Measurements from ENCODE around the gene CDA.
A peak's percentile ranks its signal among the peaks of the same experiment; 100 is the strongest.

Gene CDA

GRCh38 chr1:20633190-20634064, 44.5 kb downstream of the CDA start, which contains the start of gene PINK1 (continued):
- TF ChIP-seq ZNF518A (tag by site-specific recombination; conservative IDR thresholded peaks at IDR 0.05; ENCODE audit: low read depth) (peak; percentile 30; the same call in 1 of the 2 replicates), ZNF416 (tag by site-specific recombination; IDR thresholded peaks at IDR 0.05) (no peak), ZNF157 (tag by site-specific recombination; IDR thresholded peaks at IDR 0.05) (no peak), ZBTB49 (tag by site-specific recombination; IDR thresholded peaks at IDR 0.05; ENCODE audit: low read depth) (no peak), ZNF677 (tag by site-specific recombination; IDR thresholded peaks at IDR 0.05) (0 out of 2 replicates have a peak, but pooled peaks have one; percentile 48), ZNF114 (tag by site-specific recombination; IDR thresholded peaks at IDR 0.05) (no peak), YY1 (tag by site-specific recombination; IDR thresholded peaks at IDR 0.05) (no peak; the same call in none of the 2 replicates), ZNF600 (tag by site-specific recombination; IDR thresholded peaks at IDR 0.05) (peak; percentile 41; the same call in 1 of the 2 replicates), ZNF138 (tag by site-specific recombination; IDR thresholded peaks at IDR 0.05; ENCODE audit: borderline replicate concordance) (no peak), ZNF488 (tag by site-specific recombination; IDR thresholded peaks at IDR 0.05) (no peak), ZNF830 (tag by site-specific recombination; IDR thresholded peaks at IDR 0.05; ENCODE audit: low read depth) (no peak), ZNF629 (tag by site-specific recombination; IDR thresholded peaks at IDR 0.05) (no peak), ZNF549 (tag by site-specific recombination; IDR thresholded peaks at IDR 0.05) (no peak), ZNF558 (tag by site-specific recombination; IDR thresholded peaks at IDR 0.05) (no peak), ZNF610 (tag by site-specific recombination; IDR thresholded peaks at IDR 0.05; ENCODE audit: borderline replicate concordance) (no peak), ZNF548 (tag by site-specific recombination; IDR thresholded peaks at IDR 0.05) (no peak), ZNF394 (tag by site-specific recombination; IDR thresholded peaks at IDR 0.05; ENCODE audit: borderline replicate concordance) (no peak), ZNF791 (tag by site-specific recombination; IDR thresholded peaks at IDR 0.05) (no peak), ZNF211 (tag by site-specific recombination; IDR thresholded peaks at IDR 0.05; ENCODE audit: low read depth) (no peak), SETDB1 (IDR thresholded peaks at IDR 0.05; ENCODE audit: insufficient read length, low read length) (no peak), ZNF311 (tag by site-specific recombination; IDR thresholded peaks at IDR 0.05; ENCODE audit: borderline replicate concordance) (no peak), ZBTB21 (tag by site-specific recombination; IDR thresholded peaks at IDR 0.05) (no peak), PBX3 (CRISPR knock-in tag; IDR thresholded peaks at IDR 0.05) (no peak), ZBTB7A (tag by site-specific recombination; IDR thresholded peaks at IDR 0.05; ENCODE audit: low read depth) (no peak), ZNF654 (tag by site-specific recombination; IDR thresholded peaks at IDR 0.05; ENCODE audit: low read depth) (peak; percentile 20)
- TF ChIP-seq, protein P1, sequence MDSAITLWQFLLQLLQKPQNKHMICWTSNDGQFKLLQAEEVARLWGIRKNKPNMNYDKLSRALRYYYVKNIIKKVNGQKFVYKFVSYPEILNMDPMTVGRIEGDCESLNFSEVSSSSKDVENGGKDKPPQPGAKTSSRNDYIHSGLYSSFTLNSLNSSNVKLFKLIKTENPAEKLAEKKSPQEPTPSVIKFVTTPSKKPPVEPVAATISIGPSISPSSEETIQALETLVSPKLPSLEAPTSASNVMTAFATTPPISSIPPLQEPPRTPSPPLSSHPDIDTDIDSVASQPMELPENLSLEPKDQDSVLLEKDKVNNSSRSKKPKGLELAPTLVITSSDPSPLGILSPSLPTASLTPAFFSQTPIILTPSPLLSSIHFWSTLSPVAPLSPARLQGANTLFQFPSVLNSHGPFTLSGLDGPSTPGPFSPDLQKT (IDR thresholded peaks at IDR 0.05; ENCODE audit: borderline replicate concordance, low read depth, low read length): no peak
- TF ChIP-seq, protein P2, sequence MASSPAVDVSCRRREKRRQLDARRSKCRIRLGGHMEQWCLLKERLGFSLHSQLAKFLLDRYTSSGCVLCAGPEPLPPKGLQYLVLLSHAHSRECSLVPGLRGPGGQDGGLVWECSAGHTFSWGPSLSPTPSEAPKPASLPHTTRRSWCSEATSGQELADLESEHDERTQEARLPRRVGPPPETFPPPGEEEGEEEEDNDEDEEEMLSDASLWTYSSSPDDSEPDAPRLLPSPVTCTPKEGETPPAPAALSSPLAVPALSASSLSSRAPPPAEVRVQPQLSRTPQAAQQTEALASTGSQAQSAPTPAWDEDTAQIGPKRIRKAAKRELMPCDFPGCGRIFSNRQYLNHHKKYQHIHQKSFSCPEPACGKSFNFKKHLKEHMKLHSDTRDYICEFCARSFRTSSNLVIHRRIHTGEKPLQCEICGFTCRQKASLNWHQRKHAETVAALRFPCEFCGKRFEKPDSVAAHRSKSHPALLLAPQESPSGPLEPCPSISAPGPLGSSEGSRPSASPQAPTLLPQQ (tag by site-specific recombination; IDR thresholded peaks at IDR 0.05): peak; percentile 15; the same call in 1 of the 2 replicates

Data from HEK293 (cell line).